Ishikawa (cell line): ENCODE data around the gene MXD3.

Source experiments
- CEBPB ChIP-seq: IDR thresholded peaks from 2 replicates; pipeline ENCODE4 v1.6.1; 2012
- CREB1 ChIP-seq: IDR thresholded peaks from 2 replicates; pipeline ENCODE4 v1.6.1; 2012; ENCODE audit warnings: low read depth
- EGR1 ChIP-seq: IDR thresholded peaks from 2 replicates; pipeline ENCODE4 v1.6.1; 2012
- EP300 ChIP-seq: IDR thresholded peaks from 2 replicates; pipeline ENCODE4 v1.6.1; 2012; ENCODE audit warnings: borderline replicate concordance
- FOXM1 ChIP-seq: IDR thresholded peaks from 2 replicates; pipeline ENCODE4 v1.6.1; 2012; ENCODE audit warnings: low read depth, borderline replicate concordance
- NFIC ChIP-seq: IDR thresholded peaks from 2 replicates; pipeline ENCODE4 v1.6.1; 2012
- RAD21 ChIP-seq: IDR thresholded peaks from 2 replicates; pipeline ENCODE4 v1.6.1; 2012; ENCODE audit warnings: low read depth
- TAF1 ChIP-seq: IDR thresholded peaks from 2 replicates; pipeline ENCODE4 v1.6.1; 2012; ENCODE audit warnings: low read depth, mild to moderate bottlenecking
- TCF12 ChIP-seq: IDR thresholded peaks from 2 replicates; pipeline ENCODE4 v1.6.1; 2012; ENCODE audit warnings: low read depth
- TEAD4 ChIP-seq: IDR thresholded peaks from 2 replicates; pipeline ENCODE4 v1.6.1; 2012
- YY1 ChIP-seq: IDR thresholded peaks from 2 replicates; pipeline ENCODE4 v1.6.1; 2012; ENCODE audit warnings: low read depth
- ZBTB7A ChIP-seq: IDR thresholded peaks from 2 replicates; pipeline ENCODE4 v1.6.1; 2012; ENCODE audit warnings: low read depth
- TF ChIP-seq, protein P1 (sequence below): IDR thresholded peaks from 2 replicates; pipeline ENCODE4 v1.6.1; 2012
- TF ChIP-seq, protein P2 (sequence below): IDR thresholded peaks from 2 replicates; pipeline ENCODE4 v1.6.1; 2012
- TF ChIP-seq, protein P3 (sequence below): IDR thresholded peaks from 2 replicates; pipeline ENCODE4 v1.6.1; 2012; ENCODE audit warnings: low read depth, mild to moderate bottlenecking

Gene MXD3

DNA sequence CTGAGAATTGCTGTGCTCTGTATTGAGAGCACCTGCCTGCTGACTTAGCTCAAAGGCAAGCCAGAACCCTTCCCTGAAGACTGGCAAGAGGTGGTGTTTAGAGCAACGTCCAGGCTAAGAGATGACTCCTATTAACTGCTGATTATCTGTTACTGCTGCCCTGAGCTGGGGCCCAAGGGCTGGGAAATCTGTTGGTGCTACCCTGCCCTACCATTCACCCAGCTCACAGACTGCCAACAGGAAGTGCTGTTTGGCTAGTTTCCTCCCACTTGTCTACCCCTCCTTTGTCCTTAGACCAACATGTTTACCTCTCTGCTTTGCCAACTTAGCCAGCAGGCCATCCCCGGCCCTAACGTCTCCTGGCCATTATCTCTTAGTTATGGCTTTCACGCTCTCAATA, 15.1 kb downstream of the MXD3 start:
- no peak for TF ChIP-seq TAF1
- TF ChIP-seq TCF12 = no peak
- TF ChIP-seq ZBTB7A = no peak
- TF ChIP-seq YY1 = no peak
- TF ChIP-seq, protein P1, sequence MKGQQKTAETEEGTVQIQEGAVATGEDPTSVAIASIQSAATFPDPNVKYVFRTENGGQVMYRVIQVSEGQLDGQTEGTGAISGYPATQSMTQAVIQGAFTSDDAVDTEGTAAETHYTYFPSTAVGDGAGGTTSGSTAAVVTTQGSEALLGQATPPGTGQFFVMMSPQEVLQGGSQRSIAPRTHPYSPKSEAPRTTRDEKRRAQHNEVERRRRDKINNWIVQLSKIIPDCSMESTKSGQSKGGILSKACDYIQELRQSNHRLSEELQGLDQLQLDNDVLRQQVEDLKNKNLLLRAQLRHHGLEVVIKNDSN = no peak
- no peak for TF ChIP-seq FOXM1
- TF ChIP-seq CREB1 = no peak
- no peak for TF ChIP-seq TEAD4
- TF ChIP-seq, protein P2, sequence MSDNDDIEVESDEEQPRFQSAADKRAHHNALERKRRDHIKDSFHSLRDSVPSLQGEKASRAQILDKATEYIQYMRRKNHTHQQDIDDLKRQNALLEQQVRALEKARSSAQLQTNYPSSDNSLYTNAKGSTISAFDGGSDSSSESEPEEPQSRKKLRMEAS = no peak
- no peak for TF ChIP-seq CEBPB
- TF ChIP-seq NFIC = no peak

DNA sequence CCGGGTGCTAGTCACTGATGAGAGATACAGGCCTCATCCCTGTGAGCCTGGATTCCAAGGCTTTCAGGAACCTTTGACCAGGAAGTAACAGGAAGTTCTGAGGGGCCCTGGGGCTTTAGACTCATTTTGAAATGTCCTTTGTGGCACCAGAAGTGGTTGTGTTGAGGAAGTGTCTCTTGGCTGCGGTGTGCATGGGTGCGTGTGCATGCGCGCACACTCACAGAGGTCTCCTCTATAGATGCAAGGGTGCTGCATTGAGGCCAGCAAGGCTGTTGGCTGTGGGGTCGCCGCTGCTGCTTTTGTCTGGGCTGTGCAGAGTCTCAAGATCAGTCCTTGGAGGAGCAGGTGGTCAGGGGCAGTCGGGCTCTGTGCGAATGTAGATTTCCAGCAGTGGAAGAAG, 15.8 kb downstream of the MXD3 start:
- no peak for TF ChIP-seq FOXM1
- no peak for TF ChIP-seq TAF1
- no peak for TF ChIP-seq EGR1
- TF ChIP-seq ZBTB7A = no peak
- TF ChIP-seq YY1 = no peak
- no peak for TF ChIP-seq TCF12
- TF ChIP-seq RAD21 = no peak
- TF ChIP-seq, protein P3, sequence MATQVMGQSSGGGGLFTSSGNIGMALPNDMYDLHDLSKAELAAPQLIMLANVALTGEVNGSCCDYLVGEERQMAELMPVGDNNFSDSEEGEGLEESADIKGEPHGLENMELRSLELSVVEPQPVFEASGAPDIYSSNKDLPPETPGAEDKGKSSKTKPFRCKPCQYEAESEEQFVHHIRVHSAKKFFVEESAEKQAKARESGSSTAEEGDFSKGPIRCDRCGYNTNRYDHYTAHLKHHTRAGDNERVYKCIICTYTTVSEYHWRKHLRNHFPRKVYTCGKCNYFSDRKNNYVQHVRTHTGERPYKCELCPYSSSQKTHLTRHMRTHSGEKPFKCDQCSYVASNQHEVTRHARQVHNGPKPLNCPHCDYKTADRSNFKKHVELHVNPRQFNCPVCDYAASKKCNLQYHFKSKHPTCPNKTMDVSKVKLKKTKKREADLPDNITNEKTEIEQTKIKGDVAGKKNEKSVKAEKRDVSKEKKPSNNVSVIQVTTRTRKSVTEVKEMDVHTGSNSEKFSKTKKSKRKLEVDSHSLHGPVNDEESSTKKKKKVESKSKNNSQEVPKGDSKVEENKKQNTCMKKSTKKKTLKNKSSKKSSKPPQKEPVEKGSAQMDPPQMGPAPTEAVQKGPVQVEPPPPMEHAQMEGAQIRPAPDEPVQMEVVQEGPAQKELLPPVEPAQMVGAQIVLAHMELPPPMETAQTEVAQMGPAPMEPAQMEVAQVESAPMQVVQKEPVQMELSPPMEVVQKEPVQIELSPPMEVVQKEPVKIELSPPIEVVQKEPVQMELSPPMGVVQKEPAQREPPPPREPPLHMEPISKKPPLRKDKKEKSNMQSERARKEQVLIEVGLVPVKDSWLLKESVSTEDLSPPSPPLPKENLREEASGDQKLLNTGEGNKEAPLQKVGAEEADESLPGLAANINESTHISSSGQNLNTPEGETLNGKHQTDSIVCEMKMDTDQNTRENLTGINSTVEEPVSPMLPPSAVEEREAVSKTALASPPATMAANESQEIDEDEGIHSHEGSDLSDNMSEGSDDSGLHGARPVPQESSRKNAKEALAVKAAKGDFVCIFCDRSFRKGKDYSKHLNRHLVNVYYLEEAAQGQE = no peak
- TF ChIP-seq CREB1 = no peak
- TF ChIP-seq, protein P1 = no peak
- no peak for TF ChIP-seq TEAD4
- no peak for TF ChIP-seq EP300
- no peak for TF ChIP-seq CEBPB
- no peak for TF ChIP-seq NFIC
- TF ChIP-seq, protein P2 = no peak

DNA sequence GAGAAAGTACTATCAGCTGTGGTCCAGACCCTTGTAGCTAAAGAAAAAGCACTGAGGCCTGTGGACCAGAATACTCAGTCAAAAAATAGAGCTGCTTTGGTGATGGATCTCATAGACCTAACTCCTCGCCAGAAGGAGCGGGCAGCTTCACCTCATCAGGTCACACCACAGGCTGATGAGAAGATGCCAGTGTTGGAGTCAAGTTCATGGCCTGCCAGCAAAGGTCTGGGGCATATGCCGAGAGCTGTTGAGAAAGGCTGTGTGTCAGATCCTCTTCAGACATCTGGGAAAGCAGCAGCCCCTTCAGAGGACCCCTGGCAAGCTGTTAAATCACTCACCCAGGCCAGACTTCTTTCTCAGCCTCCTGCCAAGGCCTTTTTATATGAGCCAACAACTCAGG, 17.1 kb downstream of the MXD3 start:
- TF ChIP-seq, protein P1 = no peak
- TF ChIP-seq, protein P2 = no peak
- TF ChIP-seq TCF12 = no peak
- TF ChIP-seq FOXM1 = no peak
- TF ChIP-seq CEBPB = no peak
- no peak for TF ChIP-seq ZBTB7A
- TF ChIP-seq, protein P3 = no peak
- no peak for TF ChIP-seq TAF1
- no peak for TF ChIP-seq CREB1
- no peak for TF ChIP-seq NFIC

DNA sequence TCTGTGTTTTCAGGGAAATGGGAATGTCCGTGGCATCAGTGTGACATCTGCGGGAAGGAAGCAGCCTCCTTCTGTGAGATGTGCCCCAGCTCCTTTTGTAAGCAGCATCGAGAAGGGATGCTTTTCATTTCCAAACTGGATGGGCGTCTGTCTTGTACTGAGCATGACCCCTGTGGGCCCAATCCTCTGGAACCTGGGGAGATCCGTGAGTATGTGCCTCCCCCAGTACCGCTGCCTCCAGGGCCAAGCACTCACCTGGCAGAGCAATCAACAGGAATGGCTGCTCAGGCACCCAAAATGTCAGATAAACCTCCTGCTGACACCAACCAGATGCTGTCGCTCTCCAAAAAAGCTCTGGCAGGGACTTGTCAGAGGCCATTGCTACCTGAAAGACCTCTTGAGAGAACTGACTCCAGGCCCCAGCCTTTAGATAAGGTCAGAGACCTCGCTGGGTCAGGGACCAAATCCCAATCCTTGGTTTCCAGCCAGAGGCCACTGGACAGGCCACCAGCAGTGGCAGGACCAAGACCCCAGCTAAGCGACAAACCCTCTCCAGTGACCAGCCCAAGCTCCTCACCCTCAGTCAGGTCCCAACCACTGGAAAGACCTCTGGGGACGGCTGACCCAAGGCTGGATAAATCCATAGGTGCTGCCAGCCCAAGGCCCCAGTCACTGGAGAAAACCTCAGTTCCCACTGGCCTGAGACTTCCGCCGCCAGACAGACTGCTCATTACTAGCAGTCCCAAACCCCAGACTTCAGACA, 17.7 kb downstream of the MXD3 start:
- no peak for TF ChIP-seq TAF1
- no peak for TF ChIP-seq RAD21
- no peak for TF ChIP-seq ZBTB7A
- no peak for TF ChIP-seq CEBPB
- no peak for TF ChIP-seq TEAD4
- TF ChIP-seq, protein P2 = no peak
- no peak for TF ChIP-seq EP300
- TF ChIP-seq, protein P1 = no peak
- no peak for TF ChIP-seq YY1

DNA sequence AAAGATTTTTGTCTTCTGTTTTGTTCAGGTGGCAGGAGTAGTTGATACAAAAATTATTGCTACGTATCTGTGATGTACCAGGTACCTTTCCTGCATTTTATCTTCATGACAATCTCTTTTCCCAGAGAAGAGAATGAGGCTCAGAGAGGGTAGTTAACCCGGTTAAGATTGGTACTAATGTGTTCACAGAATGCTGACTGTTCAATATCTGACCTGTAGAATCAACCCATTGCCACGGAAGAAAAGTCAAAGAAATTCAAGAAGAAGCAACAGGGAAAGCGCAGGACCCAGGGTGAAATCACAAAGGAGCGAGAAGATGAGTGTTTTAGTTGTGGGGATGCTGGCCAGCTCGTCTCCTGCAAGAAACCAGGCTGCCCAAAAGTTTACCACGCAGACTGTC, 20.0 kb downstream of the MXD3 start:
- no peak for TF ChIP-seq EP300
- no peak for TF ChIP-seq ZBTB7A
- TF ChIP-seq TAF1 = no peak
- TF ChIP-seq RAD21 = no peak
- TF ChIP-seq EGR1 = no peak
- TF ChIP-seq, protein P1 = no peak
- TF ChIP-seq NFIC = no peak
- TF ChIP-seq, protein P3 = no peak
- TF ChIP-seq CREB1 = no peak
- no peak for TF ChIP-seq YY1
- TF ChIP-seq, protein P2 = no peak
- no peak for TF ChIP-seq TEAD4
- TF ChIP-seq CEBPB = no peak
- no peak for TF ChIP-seq FOXM1
